Dermis blood vessel endothelial cell (primary cell): ENCODE measurements around the gene ACOXL. TPM values are rescaled to one million over a fixed set of nuclear protein-coding genes. Genes with fewer than 3 reads are reported as not detected.

Experiments used
- DNase-seq: peaks from one replicate; pipeline ENCODE4 v3.0.0; 2010
- total RNA-seq: library from RNA; depleted of rRNA; stranded (reverse); fragments of >200 nt; gene quantifications from 2 replicates; pipeline ENCODE4 v1.2.3, GENCODE V29; 2014

ACOXL gene
- total RNA-seq, 1 donor from 2014 or later, result not detected

- DNase-seq, result no peak
Measured at GRCh38 chr2:110877031-110877827, 144.9 kb downstream of the ACOXL start.

GRCh38 chr2:110878150-110878549 lies 145.8 kb downstream of the ACOXL start:
- DNase-seq, result no peak

GRCh38 chr2:110881908-110882307 lies 149.5 kb downstream of the ACOXL start:
- no peak for DNase-seq

GRCh38 chr2:110883406-110883805 lies 151.0 kb downstream of the ACOXL start:
- DNase-seq, result no peak

GRCh38 chr2:110885256-110885655 lies 152.9 kb downstream of the ACOXL start:
- no peak for DNase-seq

- no peak for DNase-seq
Measured at GRCh38 chr2:110886826-110887573, 154.6 kb downstream of the ACOXL start.

GRCh38 chr2:110888411-110888810 lies 156.0 kb downstream of the ACOXL start:
- no peak for DNase-seq

- no peak for DNase-seq
Measured at GRCh38 chr2:110891626-110892025, 159.3 kb downstream of the ACOXL start.

- DNase-seq, result no peak
Measured at GRCh38 chr2:110896226-110896625, 163.9 kb downstream of the ACOXL start.

- DNase-seq, result no peak
Measured at GRCh38 chr2:110897966-110898365, 165.6 kb downstream of the ACOXL start.

- no peak for DNase-seq
Measured at GRCh38 chr2:110900191-110900590, 167.8 kb downstream of the ACOXL start.

GRCh38 chr2:110903548-110903947 lies 171.2 kb downstream of the ACOXL start:
- no peak for DNase-seq

GRCh38 chr2:110904116-110904778 lies 171.9 kb downstream of the ACOXL start:
- no peak for DNase-seq

- no peak for DNase-seq
Measured at GRCh38 chr2:110904779-110905148, 172.4 kb downstream of the ACOXL start.

GRCh38 chr2:110905217-110905616 lies 172.8 kb downstream of the ACOXL start:
- DNase-seq, result no peak

GRCh38 chr2:110906613-110907298 lies 174.4 kb downstream of the ACOXL start:
- no peak for DNase-seq

GRCh38 chr2:110909501-110909900 lies 177.1 kb downstream of the ACOXL start:
- DNase-seq, result no peak

GRCh38 chr2:110910423-110910822 lies 178.1 kb downstream of the ACOXL start:
- DNase-seq, result no peak

GRCh38 chr2:110919738-110920137 lies 187.4 kb downstream of the ACOXL start:
- no peak for DNase-seq

- DNase-seq, result no peak
Measured at GRCh38 chr2:110925479-110925878, 193.1 kb downstream of the ACOXL start.

GRCh38 chr2:110927526-110927925 lies 195.2 kb downstream of the ACOXL start:
- no peak for DNase-seq

GRCh38 chr2:110929528-110929927 lies 197.2 kb downstream of the ACOXL start:
- no peak for DNase-seq

- no peak for DNase-seq
Measured at GRCh38 chr2:110931648-110932047, 199.3 kb downstream of the ACOXL start.
